ENCODE data around the gene ADAT1. TPM values are rescaled to one million over a fixed set of nuclear protein-coding genes. Genes with fewer than 3 reads are reported as not detected.

The ADAT1 gene
- total RNA-seq, 1 donor from 2014 or later: 19.3 TPM

GRCh38 chr16:75555707-75556430 is 67.2 kb downstream of the ADAT1 start, which contains the start of gene TMEM231:
TMEM231 (minus strand) TSS chr16:75556252; CDS start chr16:75556209, 43 bp downstream.
- intact Hi-C loops (cut with DNase I): loop anchor here (10.0 kb wide), 1 partner anchor 81 kb away; no protein-coding TSS in a partner anchor
- peak; percentile 98 for ATAC-seq (ENCODE audit: poor library complexity)

GRCh38 chr16:75555213-75555706 is 67.8 kb downstream of the ADAT1 start:
- ATAC-seq (ENCODE audit: poor library complexity) (peak; percentile 93), DNase-seq (peak; percentile 86)
- intact Hi-C loops (cut with DNase I): loop anchor here (10.0 kb wide), 1 partner anchor 80 kb away; no protein-coding TSS in a partner anchor

More at GRCh38 chr16:75555707-75556430, 67.2 kb downstream of the ADAT1 start, which contains the start of gene TMEM231:
- DNase-seq: peak; percentile 99

GRCh38 chr16:75552951-75553350 is 70.1 kb downstream of the ADAT1 start:
- DNase-seq (no peak), ATAC-seq (ENCODE audit: poor library complexity) (no peak)
- intact Hi-C loops (cut with DNase I): loop anchor here (5.0 to 10.0 kb wide), 2 partner anchors 36 to 78 kb away; no protein-coding TSS in a partner anchor

GRCh38 chr16:75550211-75550662 is 72.8 kb downstream of the ADAT1 start:
- DNase-seq (no peak), ATAC-seq (ENCODE audit: poor library complexity) (peak; percentile 35)
- intact Hi-C loops (cut with DNase I): loop anchor here (5.0 to 10.0 kb wide), 2 partner anchors 33 to 75 kb away; no protein-coding TSS in a partner anchor

Other genes with a start within 250 kb of the ADAT1 start
- gene CFDP1, start 189.8 kb downstream of the ADAT1 start, total RNA-seq: 25.1 TPM
- gene TMEM170A, start 158.6 kb downstream of the ADAT1 start, total RNA-seq: 9.5 TPM
- 0.78 TPM for gene CHST6, start 127.8 kb downstream of the ADAT1 start, total RNA-seq
- 0.22 TPM for gene CHST5, start 87.2 kb downstream of the ADAT1 start, total RNA-seq
- gene TMEM231, start 67.0 kb downstream of the ADAT1 start, total RNA-seq: 4.1 TPM
- gene GABARAPL2, start 56.9 kb downstream of the ADAT1 start, total RNA-seq: 239 TPM
- 137 TPM for gene KARS1, start 24.4 kb upstream of the ADAT1 start, total RNA-seq
- gene TERF2IP, start 24.5 kb upstream of the ADAT1 start, total RNA-seq: 50.7 TPM
- not detected for gene CPHXL2, start 53.7 kb upstream of the ADAT1 start, total RNA-seq
- not detected for gene DUXB, start 78.2 kb upstream of the ADAT1 start, total RNA-seq
- not detected for gene CPHXL, start 103.2 kb upstream of the ADAT1 start, total RNA-seq

Data from Right ventricle myocardium superior (tissue), 1 donor.